ENCODE data around the gene AQR.

- TF ChIP-seq CTCF (IDR thresholded peaks at IDR 0.05) (no peak), REST (IDR thresholded peaks at IDR 0.05; ENCODE audit: insufficient read depth in 1 of 2, low read depth in 2 of 2, low read length in 1 of 2) (no peak)
These were observed 15.5 kb upstream of the AQR start for GRCh38 chr15:34984889-34985630.
